ENCODE data around the gene SUGP1. TPM values are rescaled to one million over a fixed set of nuclear protein-coding genes. Genes with fewer than 3 reads are reported as not detected.

Gene SUGP1
- total RNA-seq, 1 experiment from 2014 or later, result 29.3 TPM

DNA sequence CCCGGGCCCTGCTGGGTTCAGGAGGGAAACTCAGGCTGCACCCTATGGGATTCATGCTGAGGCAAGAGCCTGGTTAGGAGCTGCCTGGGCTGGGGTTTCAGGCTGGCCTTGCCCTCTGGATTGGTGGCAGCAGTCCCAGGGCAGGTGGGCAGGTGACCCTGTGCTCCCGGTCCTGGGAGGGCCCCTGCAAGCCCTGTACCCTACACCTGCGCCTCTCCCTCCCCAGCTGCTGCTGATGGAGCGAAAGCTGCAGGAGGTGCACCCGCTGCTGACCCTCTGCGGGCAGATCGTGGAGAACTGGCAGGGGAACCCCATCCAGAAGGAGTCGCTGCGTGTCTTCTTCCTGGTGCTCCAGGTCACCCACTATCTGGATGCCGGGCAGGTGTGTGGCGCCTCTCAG, 20.7 kb upstream of the SUGP1 start:
- no peak for DNase-seq (ENCODE audit: low read depth)

DNA sequence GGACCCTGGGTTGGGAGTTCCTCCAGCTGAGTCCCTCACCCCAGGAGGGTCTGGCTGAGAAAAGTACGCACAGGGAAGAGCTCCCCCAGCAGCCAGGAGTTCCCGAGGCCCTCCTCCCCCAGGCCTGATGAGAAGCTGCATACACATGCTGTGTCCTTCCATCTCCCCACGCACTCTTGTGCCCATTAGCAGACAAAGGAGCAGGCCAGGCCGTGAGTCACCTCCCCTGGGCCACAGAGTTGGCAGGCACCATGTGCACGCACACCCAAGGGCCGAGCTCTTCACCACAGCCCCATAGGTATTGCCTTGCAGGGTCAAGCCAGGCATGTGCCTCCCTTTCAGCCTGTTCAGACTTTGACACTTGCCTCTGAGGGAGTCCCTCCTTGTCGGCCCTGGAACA, 17.8 kb upstream of the SUGP1 start:
- peak; percentile 85 for DNase-seq (ENCODE audit: low read depth)

DNA sequence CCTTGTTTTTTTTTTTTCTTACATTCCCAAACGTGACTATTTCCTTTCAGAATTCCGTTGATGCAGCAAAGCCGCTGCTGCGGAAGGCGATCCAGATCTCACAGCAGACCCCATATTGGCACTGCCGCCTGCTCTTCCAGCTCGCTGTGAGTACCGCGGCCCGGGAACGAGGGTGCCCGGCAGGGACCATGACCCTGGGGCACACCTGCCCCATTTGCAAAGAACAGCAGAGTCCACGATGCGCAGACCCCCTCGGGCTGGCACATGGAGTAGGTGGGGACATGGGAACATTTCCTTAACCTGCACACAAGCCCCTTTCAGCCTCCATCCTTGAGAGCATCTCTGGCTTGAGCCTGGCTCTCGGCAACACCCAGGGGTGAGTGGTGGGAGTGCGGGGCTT, 16.8 kb upstream of the SUGP1 start:
- DNase-seq (ENCODE audit: low read depth), result no peak

DNA sequence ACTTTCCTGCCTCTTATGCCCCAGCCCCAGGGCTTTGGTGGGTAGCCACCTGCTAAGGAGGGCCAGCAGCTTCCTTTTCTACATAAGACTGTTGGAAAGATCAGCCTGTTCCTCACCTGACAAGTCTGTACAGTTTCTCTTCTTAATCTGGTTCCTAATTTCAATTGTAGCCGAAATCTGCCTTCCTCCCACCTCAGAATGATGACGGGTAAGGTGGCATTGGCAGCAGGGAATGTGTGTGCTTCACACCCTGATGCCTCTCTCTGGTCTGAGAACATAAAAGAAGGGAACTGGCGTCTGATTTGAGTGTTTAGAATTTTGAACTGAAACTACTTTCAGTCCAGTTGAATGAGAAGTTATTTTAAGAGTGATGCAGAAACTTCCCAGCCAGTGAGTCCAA, 16.3 kb upstream of the SUGP1 start:
- DNase-seq (ENCODE audit: low read depth), result no peak

DNA sequence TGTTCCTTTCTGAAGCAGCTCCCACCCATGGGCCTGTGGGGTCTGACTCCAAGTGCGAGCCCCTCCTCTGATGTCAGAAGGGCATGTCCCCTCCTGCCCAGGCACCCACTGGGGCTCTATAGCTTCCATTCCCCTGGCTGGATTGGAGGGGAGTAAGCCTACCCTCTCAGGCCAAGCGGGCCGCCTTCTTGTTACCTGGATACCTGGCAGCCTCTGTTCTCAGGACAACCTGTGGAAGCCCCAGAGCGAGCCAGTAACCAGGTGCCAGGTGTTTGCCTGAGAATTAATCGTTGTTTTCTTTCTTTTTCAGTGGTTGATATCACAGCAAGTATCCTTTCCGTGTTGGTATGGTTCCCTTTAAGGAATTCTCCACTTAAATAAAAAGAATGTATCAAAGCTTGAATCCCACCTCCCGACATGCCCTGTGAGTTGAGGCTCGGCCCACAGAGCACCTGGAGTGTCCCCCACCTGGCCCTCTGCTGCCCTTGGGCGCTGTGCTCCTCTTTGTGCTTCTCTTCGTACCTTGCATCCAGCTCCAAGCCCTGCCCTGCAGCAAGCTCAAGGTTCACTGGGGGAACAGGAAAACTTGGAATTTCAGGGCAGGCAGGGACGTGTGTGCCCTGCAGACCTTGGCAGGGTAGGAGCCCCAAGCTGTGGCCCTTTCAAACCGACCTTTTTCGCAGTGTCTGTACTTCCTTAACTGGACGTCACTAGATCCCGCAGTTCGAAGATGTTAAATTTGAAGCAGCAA, 15.3 kb upstream of the SUGP1 start:
- DNase-seq (ENCODE audit: low read depth), result no peak

DNA sequence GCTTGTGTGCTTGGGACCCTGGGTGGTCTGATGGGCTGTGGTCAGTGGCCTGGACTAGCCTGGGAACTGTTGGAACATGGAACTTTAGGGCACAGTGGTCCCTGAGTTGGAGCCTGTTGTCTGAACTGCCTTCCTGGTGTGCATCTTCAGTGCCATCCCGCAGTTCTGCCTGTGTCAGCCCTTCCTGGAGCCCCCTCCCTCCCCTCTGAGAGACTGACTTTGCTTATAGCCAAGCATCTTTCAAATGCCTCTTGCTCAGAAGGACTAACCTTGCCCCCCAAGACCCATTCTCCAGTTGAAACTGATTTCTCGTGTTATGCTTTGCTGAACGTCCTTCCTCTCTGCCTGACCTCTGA, 14.7 kb upstream of the SUGP1 start:
- no peak for DNase-seq (ENCODE audit: low read depth)

DNA sequence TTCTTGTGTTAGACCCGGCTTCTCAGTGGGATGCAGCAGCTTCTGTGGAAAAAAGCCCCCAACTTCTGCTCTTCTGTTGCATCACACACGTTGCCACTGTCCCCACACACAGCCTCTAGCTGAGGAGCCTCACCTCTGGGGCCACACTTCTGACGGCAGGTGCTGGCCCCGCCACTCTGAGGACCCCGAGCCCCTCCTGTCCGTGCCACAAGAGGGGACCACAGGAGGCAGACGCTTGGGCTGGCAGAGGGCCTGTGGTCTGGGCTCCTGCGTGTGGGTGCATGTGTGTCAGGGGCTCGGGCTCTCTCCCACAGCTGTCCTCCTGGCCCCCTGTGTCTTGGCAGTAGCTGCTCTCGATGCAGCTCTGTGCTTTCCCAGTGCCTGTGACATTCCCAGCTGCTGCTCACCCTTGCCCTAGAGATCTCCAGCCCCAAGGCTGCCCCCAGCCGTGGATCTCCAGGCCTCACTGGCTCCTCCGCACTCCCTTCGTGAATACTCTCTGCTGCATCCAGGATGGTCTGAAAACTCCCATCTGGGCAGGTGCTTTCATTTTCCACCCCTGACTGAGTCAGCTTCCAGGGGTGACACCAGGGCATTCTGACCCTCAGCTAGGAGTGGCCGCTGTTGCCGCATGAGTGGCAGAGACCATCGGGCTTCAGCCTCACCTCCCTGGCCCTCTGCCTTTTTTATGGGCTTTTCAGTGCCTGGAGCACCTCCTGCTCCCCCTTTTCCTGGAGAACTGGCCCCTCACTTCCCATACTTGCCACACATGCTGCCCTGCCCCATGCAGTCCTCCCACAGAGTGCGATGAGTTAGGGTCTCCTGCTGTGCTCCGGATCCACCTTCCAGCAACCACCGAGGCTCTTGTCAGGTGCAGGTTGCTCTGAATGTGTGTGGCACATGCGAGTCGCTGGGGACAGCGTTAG, 14.0 kb upstream of the SUGP1 start:
- no peak for DNase-seq (ENCODE audit: low read depth)

DNA sequence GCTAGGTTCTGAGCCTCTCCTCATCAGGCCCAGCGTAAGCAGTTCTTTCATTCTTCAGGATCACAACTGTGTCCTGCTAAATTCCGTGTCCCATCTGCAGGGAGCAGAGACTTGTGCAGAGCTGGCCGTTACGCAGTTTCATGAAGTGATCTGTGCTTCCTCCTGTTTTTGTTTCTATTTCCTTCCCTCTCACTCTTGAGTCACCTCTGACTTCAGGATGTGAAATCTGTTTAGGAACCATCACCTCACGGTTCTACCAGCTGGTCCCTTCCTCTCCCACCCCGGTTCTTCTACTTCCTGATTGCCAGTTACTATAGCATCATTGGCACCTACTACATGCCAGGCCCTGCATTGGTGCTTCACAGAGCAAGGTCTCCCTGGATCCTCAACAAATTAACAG, 8.8 kb upstream of the SUGP1 start:
- DNase-seq (ENCODE audit: low read depth), result no peak

DNA sequence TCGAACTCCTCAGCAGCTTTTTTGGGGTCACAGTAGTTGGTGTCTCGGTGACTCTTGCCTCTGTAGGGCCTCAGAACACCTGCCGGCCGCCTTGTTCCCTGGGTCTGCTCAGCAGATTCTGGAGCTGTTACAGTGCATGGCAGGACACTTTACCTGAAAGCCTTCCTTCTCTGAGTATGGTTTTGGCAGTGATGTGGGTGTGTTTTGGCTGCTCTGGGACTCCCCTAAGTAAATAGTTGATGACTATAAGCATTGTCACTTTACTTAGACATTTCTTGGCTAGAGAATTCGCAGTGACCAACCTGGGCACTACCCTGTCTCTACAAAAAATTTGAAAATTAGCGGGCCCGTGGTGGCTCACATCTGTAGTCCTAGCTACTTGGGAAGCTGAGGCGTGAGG, 7.4 kb upstream of the SUGP1 start:
- DNase-seq (ENCODE audit: low read depth), result no peak

DNA sequence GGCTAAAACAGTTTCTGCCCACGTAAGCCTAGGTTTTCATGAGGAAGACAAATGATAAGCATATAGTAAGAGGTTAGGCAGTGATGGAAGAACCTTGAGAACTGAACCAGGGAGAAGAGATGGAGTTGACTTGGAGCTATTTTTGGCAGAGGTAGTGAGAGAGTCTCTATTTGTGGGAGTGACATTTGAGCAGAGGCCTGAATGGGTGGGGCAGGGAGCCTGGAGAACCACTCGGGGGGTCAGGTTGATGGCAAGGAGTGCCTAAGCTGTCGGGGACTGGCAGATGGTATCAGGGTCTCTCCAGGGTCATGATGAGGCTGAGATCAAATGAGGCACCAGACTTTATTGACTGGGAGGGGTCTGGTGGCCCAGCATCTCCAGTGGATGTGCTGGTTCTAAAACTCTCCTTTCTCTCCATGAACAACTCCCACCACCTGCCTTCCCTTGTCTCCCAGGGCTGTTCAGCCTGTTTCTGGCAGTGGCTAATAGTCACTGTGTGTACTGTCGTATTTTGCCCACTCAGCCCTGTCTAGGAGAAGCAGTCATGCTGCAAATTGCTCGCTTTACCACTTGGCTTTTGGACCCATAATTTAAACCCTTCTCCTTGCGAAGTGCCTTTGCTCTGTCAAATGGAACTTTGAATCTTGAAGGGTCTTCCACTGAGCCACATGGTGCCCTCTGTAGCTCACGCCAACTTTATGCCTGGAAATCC, 3.9 kb upstream of the SUGP1 start:
- DNase-seq (ENCODE audit: low read depth), result no peak

DNA sequence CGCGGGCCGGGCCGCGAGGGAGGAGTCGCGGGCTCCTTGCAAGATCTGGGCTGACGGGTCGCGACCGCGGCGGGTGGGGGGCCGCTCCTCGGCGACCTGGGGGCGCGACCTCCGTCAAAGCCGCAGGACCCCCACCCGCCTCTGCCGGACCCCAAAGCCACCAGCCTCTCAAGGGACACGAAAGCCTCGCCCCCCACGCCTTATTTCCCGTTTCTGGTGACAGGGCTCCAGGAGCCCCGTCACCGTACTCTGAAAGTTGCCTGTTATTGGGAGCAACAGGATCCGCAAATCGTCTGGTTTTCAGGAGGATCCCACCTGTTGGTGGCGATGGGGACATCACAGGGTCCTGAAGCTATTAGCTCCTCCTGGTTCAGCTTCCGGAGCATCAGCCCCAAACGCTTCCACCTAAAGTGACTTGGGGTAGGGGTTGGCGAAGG, 850 bp upstream of the SUGP1 start:
- DNase-seq (ENCODE audit: low read depth), result peak; percentile 15

DNA sequence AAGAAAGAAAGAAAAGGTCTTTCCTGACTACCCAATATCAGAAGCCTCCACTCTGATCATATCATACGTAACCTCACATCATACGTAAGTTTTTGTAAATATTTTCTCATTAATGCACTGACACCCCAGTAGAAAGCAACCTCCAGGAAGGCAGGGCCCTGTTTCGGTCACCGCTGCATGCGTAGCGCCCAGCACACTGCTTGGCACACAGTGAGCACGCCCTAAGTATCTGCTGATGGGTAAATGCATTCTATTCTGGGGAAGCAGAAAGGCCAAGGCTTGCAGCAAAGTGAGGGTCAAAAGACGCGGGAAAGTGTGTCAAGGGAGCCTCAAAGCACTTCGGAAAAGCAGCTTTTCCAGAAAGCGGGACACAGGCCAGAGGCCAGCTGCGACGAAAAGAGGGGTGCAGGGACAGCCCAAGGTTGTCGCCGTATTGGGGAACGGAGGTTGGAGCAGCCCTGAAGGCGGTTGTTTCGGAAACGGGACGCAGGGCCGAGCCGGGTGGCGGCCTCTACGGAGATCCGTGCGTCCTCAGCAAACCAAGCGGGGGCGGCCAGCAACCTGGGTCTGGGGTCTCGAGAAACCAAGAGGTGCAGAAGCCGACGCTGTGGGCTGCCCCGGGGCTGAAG, 463 bp downstream of the SUGP1 start:
- DNase-seq (ENCODE audit: low read depth), result no peak

DNA sequence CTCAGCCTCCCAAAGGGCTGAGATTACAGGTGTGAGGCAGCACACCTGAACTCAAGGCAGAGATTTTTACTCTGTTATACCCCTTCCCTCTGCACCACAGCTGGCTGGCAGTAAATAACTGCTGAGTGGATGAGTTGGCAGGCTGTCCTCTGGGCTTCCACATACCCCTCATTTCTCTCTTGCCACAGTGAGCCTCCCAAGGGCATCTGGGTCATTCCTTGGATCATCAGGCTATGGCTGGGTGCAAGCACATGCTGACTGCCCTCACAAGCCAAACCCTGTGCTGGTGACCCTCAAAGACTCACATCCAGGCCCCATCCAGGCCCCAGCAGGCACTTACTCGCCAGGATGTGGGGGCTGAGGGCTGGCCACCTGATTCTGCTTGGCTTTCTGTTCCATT, 4.2 kb downstream of the SUGP1 start:
- DNase-seq (ENCODE audit: low read depth), result no peak

DNA sequence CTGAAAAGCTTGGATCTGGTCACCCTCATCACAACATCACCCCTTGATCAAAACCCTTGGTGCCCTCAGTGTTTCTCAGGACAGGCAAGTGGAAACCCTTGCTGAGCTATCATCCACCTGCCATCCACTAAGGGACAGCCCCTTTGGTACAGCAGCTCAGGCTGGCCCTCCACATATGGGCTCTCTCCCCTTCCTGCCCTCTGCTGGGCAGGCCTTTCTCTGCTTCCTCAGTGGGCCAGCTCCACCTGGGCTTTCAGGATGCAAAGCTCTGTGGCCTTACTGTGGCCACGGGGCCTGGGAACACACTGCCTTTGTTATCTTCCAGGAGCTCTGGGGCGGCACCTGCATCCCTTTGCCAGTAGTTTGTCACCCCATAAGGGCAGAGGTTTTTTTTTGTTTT, 4.9 kb downstream of the SUGP1 start:
- DNase-seq (ENCODE audit: low read depth), result no peak

DNA sequence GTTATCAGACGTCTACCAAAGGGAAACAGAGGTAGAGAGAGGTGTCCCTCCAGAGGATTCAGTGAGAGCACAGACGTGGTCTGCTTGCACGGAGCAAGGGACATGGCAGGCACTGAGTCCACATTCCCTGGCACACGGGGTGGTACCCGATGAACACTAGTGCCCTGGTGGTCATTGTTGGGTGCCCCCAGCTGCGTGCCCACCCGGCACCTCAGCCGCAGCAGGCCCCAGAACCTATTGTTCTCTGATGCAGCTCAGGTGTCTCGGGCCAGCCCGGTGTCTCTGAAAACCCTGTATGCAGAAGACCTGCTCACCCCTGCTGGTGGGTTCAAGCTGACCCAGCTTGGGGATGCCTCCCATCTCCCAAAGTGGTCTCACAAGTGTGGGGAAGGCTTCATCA, 11.9 kb downstream of the SUGP1 start:
- no peak for DNase-seq (ENCODE audit: low read depth)

DNA sequence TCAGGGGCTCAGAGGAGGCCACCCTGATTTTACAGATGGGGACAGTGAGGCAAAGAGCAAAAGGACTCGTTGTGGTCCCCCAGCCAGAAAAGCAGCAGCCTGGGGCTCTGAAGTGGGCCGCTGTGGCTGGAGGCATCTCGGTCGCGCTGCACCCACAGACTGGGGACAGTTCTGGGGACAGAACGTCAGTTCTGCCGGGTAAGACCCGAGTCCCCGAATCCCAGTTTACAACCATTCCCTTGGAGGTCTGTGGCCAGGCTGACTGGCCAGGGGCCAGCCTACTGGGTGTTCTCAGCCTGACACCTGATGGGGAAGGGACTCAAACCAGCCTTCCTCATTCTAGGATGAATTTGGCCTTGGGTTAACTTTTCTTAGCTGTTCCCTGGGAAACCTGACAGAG, 14.1 kb downstream of the SUGP1 start:
- DNase-seq (ENCODE audit: low read depth), result no peak

DNA sequence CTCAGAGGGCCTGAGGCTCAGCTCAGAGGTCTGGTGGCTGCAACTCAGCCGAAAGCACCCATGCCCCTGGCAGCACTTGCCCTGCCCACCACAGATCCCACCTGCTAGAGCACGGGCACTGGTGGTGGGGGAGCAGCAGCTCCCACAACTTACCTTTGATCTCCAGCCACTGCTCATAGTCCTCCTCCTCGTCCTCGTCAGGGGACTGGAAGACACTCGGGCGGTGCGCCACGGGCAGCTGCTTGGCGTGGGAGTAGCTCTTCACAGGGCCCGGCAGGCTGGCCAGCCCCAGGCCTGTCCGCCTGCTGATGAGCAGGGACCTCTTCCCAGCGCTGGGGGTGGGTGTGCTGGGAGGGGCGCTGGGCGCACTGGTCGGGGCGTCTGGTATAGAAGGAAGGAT, 14.6 kb downstream of the SUGP1 start:
- DNase-seq (ENCODE audit: low read depth), result no peak

DNA sequence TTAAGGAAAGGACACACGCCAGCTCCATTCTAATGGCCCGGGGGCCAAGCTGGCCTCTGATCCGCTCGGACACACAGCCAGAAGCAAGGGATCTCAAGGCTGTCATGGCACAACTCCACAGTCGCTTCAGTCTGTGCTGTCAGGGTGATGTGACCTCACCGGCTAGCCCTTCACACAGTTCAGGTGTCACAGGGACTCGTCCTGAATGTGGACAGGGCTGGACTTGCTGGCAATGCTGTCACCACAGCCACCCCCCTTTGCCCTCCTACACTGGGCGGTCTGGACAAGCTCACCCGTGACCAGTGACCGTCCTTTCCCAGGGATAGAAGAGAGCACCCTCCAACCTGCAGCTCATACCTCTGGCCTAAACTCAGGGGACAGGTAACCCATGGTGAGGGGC, 15.2 kb downstream of the SUGP1 start:
- DNase-seq (ENCODE audit: low read depth), result no peak

DNA sequence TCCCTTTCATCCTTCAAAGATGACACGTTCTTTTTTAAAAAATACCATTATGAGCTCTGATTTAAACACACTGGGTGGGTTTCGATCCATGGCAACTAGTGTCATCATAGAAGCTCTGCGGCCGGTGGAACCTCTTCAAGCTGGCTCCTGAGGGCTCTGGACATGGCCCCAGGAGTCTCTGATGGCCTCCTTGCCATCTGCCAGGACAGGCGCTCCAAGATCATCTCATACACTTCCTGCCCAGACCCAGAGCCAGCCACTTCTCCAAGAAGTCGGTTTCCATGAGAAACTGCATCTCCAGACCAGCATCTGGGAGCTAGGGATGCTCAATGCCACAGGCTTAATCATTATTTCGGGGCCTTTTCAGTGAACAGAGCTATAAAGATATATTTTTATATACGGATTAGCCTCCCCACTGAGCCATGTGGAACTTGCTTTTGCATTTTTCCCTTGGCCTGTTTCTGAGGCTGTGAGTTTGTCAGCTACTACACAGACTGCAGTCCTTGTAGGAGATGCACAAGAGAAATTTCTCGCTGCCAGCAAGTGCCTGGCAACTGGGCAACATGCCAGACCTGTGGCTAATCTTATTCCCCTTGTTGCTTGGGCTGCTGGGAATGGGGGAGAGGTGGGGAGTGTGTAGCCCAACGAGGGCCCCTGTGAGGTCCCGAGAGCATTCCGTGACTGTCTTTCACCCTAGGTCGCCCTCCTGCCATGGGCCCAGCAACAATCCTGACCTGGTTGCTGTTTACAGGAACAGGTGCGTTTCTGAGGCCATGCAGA, 15.9 kb downstream of the SUGP1 start:
- no peak for DNase-seq (ENCODE audit: low read depth)

DNA sequence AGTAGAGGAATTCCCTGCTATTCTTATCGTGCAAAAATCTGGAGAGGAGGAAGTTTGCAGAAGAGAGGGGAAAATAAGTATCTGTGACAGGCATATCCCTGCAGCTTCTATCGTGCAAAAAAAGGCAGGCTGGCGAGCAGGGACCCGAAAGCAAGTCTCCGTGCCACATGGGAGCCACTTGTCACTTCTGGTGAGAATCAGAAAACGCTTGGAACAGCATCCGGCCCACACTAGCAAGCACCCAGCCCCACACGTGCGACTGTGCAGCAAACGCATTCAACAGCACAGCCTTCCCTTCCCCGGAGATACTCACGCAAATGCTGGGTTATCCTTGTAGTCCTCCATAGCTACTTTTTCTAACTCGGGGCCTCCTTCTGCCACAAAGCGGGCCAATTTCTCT, 16.9 kb downstream of the SUGP1 start:
- no peak for DNase-seq (ENCODE audit: low read depth)

DNA sequence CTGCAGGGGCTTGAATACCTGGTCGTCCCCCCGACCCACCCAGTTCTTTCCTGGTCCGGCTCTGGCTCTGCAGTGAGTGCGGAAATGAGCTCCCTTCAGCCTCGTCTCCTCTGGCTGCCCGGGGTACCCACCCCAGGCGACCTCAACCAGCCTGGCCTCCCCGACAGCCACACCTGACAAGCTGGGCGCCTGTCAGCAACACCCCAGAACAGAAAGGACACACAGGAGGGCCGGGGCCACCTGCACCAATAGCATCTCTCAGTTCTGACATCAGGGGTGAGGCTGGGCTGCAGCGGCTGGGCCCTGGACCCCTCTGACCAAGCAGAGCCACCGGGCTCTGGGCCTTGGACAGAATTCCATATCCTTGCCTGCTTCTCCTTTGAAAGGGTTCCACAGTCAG, 19.7 kb downstream of the SUGP1 start:
- no peak for DNase-seq (ENCODE audit: low read depth)
